ENCODE measurements around the gene SIRPB1.
"Not testable (repeated sequence)": the region's sequence is repeated elsewhere in the genome, so short reads cannot be mapped to it uniquely, and the experiment has no call there.

The SIRPB1 gene

GRCh38 chr20:1651268-1652058, 31.7 kb upstream of the SIRPB1 start:
- H3K4me3 ChIP-seq (ENCODE audit: low read length) = no peak overlapping the region
- TF ChIP-seq ZNF274 (IDR thresholded peaks at IDR 0.05; ENCODE audit: low read depth, low read length) = no peak

DNA sequence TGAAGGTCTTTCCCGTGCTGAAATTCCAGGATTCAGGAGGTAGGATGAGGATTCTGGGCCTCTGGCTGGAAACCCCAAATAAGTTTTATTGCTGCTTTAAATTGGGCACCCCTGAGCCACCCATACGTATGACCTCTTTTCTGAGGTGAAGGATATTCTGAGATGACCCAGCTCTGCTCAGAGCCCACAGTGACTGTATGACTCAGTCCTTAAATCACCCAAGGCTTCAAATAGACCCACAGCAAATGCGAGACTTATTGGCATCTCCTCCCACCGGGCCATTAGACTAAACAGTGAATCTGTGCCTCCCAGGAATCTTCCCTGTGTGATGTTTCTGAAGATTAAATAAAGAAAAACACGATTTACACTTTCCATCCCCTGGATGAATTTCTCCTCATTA, 28.3 kb upstream of the SIRPB1 start:
- H3K4me3 ChIP-seq (ENCODE audit: low read length) = no peak overlapping the region

GRCh38 chr20:1646975-1647431, 27.2 kb upstream of the SIRPB1 start:
- H3K4me3 ChIP-seq (ENCODE audit: low read length) = no peak overlapping the region
- no peak for TF ChIP-seq ZNF274 (IDR thresholded peaks at IDR 0.05; ENCODE audit: low read depth, low read length)

More for the DNA sequence above, 28.3 kb upstream of the SIRPB1 start:
- TF ChIP-seq ZNF274 (IDR thresholded peaks at IDR 0.05; ENCODE audit: low read depth, low read length) = no peak

DNA sequence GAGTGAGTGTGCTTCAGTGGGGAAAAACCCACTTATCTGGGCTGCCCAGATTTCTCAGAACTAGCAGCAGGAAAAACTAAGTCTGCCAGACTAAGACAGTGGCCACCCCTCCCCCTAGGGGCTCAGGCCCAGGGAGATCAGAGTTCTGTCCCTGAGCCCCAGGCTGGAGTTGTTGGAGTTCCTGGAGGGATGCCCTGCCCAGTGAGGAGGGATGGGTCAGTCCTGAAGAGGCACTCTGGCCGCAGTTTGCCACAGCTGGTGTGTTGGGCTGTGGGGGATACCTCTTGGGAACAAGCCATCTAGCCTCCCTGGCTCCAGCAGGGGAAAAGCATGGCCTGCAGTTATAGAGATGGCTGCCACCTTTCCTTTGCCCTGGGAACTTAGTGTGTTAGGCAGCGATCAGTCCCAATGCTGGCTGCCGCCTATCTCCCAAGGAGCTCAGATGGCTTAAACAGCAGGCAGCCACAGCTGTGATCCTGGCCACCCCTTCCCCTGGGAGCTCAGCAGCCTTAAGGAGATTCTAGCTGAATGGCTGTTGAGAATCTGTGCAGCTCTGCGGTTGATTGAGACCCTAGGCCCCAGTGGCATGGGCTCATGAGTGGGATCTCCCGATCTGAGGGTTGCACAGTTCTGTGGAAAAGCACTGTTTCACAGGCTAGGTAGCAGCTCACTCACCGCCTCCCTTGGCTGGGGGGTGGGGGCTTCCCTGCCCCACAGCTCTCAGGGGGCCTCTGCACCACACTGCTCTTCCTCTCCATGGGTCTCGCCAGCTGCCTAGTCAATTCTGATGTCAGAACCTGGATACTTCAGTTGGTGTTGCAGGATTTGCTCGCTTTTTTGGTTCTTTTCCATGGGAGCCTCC, 24.5 kb upstream of the SIRPB1 start:
- H3K4me3 ChIP-seq (ENCODE audit: low read length) = no peak overlapping the region
- no peak for TF ChIP-seq ZNF274 (IDR thresholded peaks at IDR 0.05; ENCODE audit: low read depth, low read length)

- H3K4me3 ChIP-seq (ENCODE audit: low read length) = not testable (repeated sequence)
These were observed 18.8 kb upstream of the SIRPB1 start for GRCh38 chr20:1638643-1639042.

- H3K4me3 ChIP-seq (ENCODE audit: low read length) = no peak overlapping the region
- no peak for TF ChIP-seq ZNF274 (IDR thresholded peaks at IDR 0.05; ENCODE audit: low read depth, low read length)
These were observed 17.9 kb upstream of the SIRPB1 start for GRCh38 chr20:1637755-1638154.

- TF ChIP-seq ZNF274 (IDR thresholded peaks at IDR 0.05; ENCODE audit: low read depth, low read length) = no peak
- no peak overlapping the region for H3K4me3 ChIP-seq (ENCODE audit: low read length)
These were observed 17.4 kb upstream of the SIRPB1 start for GRCh38 chr20:1637226-1637625.

GRCh38 chr20:1636621-1637020, 16.8 kb upstream of the SIRPB1 start:
- no peak overlapping the region for H3K4me3 ChIP-seq (ENCODE audit: low read length)
- no peak for TF ChIP-seq ZNF274 (IDR thresholded peaks at IDR 0.05; ENCODE audit: low read depth, low read length)

- H3K4me3 ChIP-seq (ENCODE audit: low read length) = no peak overlapping the region
- TF ChIP-seq ZNF274 (IDR thresholded peaks at IDR 0.05; ENCODE audit: low read depth, low read length) = no peak
These were observed 15.6 kb upstream of the SIRPB1 start for GRCh38 chr20:1635291-1635979.

DNA sequence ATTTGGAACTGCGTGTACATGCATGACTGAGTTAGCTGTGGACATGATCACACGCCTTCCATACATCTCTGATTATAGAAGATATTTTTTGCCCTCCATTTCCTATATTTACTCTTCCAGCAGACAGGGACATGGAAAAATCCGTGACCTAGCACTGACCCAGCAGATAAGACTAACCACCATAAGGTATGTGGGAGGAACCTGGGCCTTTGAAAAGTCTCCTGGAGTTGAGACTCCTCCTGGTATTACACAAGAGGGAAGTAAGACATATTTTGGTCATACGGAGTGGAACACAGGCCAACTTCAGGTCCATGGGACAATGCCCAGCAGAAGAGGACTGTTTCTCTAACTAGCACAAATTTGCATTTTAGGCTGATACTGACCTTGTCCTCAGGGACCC, 13.7 kb upstream of the SIRPB1 start:
- no peak overlapping the region for H3K4me3 ChIP-seq (ENCODE audit: low read length)
- TF ChIP-seq ZNF274 (IDR thresholded peaks at IDR 0.05; ENCODE audit: low read depth, low read length) = no peak

- no peak for TF ChIP-seq ZNF274 (IDR thresholded peaks at IDR 0.05; ENCODE audit: low read depth, low read length)
- H3K4me3 ChIP-seq (ENCODE audit: low read length) = no peak overlapping the region
These were observed 12.4 kb upstream of the SIRPB1 start for GRCh38 chr20:1632178-1632577.

- no peak overlapping the region for H3K4me3 ChIP-seq (ENCODE audit: low read length)
- no peak for TF ChIP-seq ZNF274 (IDR thresholded peaks at IDR 0.05; ENCODE audit: low read depth, low read length)
These were observed 11.7 kb upstream of the SIRPB1 start for GRCh38 chr20:1631309-1632151.

GRCh38 chr20:1630186-1630585, 10.4 kb upstream of the SIRPB1 start:
- no peak overlapping the region for H3K4me3 ChIP-seq (ENCODE audit: low read length)
- TF ChIP-seq ZNF274 (IDR thresholded peaks at IDR 0.05; ENCODE audit: low read depth, low read length) = no peak

DNA sequence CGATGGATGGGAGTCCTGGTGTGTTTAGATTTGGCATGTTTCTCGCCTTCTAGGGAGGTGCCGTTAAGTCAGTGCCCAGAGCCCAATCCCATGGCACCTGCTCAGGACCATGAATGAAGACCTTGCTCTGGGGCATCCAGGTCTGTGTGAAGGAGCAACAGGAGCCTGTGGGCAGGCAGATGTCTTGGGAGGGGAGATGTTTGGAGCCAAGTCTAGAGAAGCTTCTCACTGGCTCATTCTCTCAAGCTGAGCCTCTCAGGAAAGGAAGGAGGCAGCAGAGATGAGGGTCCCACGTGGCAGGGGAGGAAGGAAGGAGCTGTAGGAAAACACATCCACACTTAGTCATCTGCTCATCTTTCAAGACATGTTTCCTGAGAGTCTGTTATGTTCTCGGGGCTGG, 9.5 kb upstream of the SIRPB1 start:
- H3K4me3 ChIP-seq (ENCODE audit: low read length) = no peak overlapping the region
- no peak for TF ChIP-seq ZNF274 (IDR thresholded peaks at IDR 0.05; ENCODE audit: low read depth, low read length)
